ENCODE measurements around the gene YJU2.
"Not testable (repeated sequence)": the region's sequence is repeated elsewhere in the genome, so short reads cannot be mapped to it uniquely, and the experiment has no call there.

Gene YJU2

GRCh38 chr19:4225885-4226284, 21.0 kb upstream of the YJU2 start:
- DNase-seq (ENCODE audit: low read depth): no peak

GRCh38 chr19:4227771-4228170, 19.1 kb upstream of the YJU2 start:
- DNase-seq (ENCODE audit: low read depth): no peak
- H3K4me3 ChIP-seq (ENCODE audit: low read depth, low read length): no peak overlapping the region

More at GRCh38 chr19:4225885-4226284, 21.0 kb upstream of the YJU2 start:
- H3K4me3 ChIP-seq (ENCODE audit: low read depth, low read length): no peak overlapping the region

- H3K4me3 ChIP-seq (ENCODE audit: low read depth, low read length): no peak overlapping the region
- no peak for DNase-seq (ENCODE audit: low read depth)
Measured at GRCh38 chr19:4228765-4229178, 18.1 kb upstream of the YJU2 start.

GRCh38 chr19:4229179-4229931, 17.5 kb upstream of the YJU2 start, which contains the start of gene EBI3:
EBI3 (plus strand) TSS chr19:4229523; CDS start chr19:4229551, 28 bp downstream.
- H3K4me3 ChIP-seq (ENCODE audit: low read depth, low read length): no peak within 1 kb of the TSS
- peak; percentile 26 for DNase-seq (ENCODE audit: low read depth)

GRCh38 chr19:4230237-4230636, 16.6 kb upstream of the YJU2 start:
- DNase-seq (ENCODE audit: low read depth); H3K4me3 ChIP-seq (ENCODE audit: low read depth, low read length): not testable (repeated sequence)

- not testable (repeated sequence) for H3K4me3 ChIP-seq (ENCODE audit: low read depth, low read length); DNase-seq (ENCODE audit: low read depth)
Measured at GRCh38 chr19:4231521-4231920, 15.4 kb upstream of the YJU2 start.

GRCh38 chr19:4232139-4232538, 14.7 kb upstream of the YJU2 start:
- H3K4me3 ChIP-seq (ENCODE audit: low read depth, low read length); DNase-seq (ENCODE audit: low read depth): not testable (repeated sequence)

GRCh38 chr19:4232614-4233281, 14.1 kb upstream of the YJU2 start:
- no peak for DNase-seq (ENCODE audit: low read depth)
- no peak overlapping the region for H3K4me3 ChIP-seq (ENCODE audit: low read depth, low read length)

GRCh38 chr19:4233282-4233853, 13.5 kb upstream of the YJU2 start:
- no peak for DNase-seq (ENCODE audit: low read depth)

GRCh38 chr19:4234142-4234861, 12.6 kb upstream of the YJU2 start:
- no peak for DNase-seq (ENCODE audit: low read depth)
- H3K4me3 ChIP-seq (ENCODE audit: low read depth, low read length): no peak overlapping the region

More at GRCh38 chr19:4233282-4233853, 13.5 kb upstream of the YJU2 start:
- no peak overlapping the region for H3K4me3 ChIP-seq (ENCODE audit: low read depth, low read length)

- no peak for DNase-seq (ENCODE audit: low read depth)
- H3K4me3 ChIP-seq (ENCODE audit: low read depth, low read length): no peak overlapping the region
Measured at GRCh38 chr19:4234862-4235201, 12.0 kb upstream of the YJU2 start.

- not testable (repeated sequence) for H3K4me3 ChIP-seq (ENCODE audit: low read depth, low read length); DNase-seq (ENCODE audit: low read depth)
Measured at GRCh38 chr19:4237510-4237909, 9.4 kb upstream of the YJU2 start.

GRCh38 chr19:4238831-4239230, 8.0 kb upstream of the YJU2 start:
- DNase-seq (ENCODE audit: low read depth): no peak

GRCh38 chr19:4241824-4242430, 5.0 kb upstream of the YJU2 start:
- H3K4me3 ChIP-seq (ENCODE audit: low read depth, low read length): no peak overlapping the region
- DNase-seq (ENCODE audit: low read depth): no peak

More at GRCh38 chr19:4238831-4239230, 8.0 kb upstream of the YJU2 start:
- no peak overlapping the region for H3K4me3 ChIP-seq (ENCODE audit: low read depth, low read length)

- H3K4me3 ChIP-seq (ENCODE audit: low read depth, low read length); DNase-seq (ENCODE audit: low read depth): not testable (repeated sequence)
Measured at GRCh38 chr19:4245938-4246337, 942 bp upstream of the YJU2 start.

GRCh38 chr19:4256563-4256962, 9.7 kb downstream of the YJU2 start:
- no peak for DNase-seq (ENCODE audit: low read depth)
- no peak overlapping the region for H3K4me3 ChIP-seq (ENCODE audit: low read depth, low read length)

GRCh38 chr19:4257025-4257424, 10.1 kb downstream of the YJU2 start:
- no peak overlapping the region for H3K4me3 ChIP-seq (ENCODE audit: low read depth, low read length)
- no peak for DNase-seq (ENCODE audit: low read depth)

- H3K4me3 ChIP-seq (ENCODE audit: low read depth, low read length): no peak overlapping the region
- no peak for DNase-seq (ENCODE audit: low read depth)
Measured at GRCh38 chr19:4258181-4258580, 11.3 kb downstream of the YJU2 start.

GRCh38 chr19:4260613-4261191, 13.8 kb downstream of the YJU2 start:
- no peak for DNase-seq (ENCODE audit: low read depth)
- H3K4me3 ChIP-seq (ENCODE audit: low read depth, low read length): no peak overlapping the region

Data from skeletal muscle cell (primary cell).